Activated T-helper 1 cell treated with Interleukin-2 at 50 U/mL for 16 hours (primary cell): Measurements from ENCODE around the gene KIF3B.
"Not testable (repeated sequence)": the region's sequence is repeated elsewhere in the genome, so short reads cannot be mapped to it uniquely, and the experiment has no call there.

ENCODE experiments used
- DNase-seq: peaks from one replicate; pipeline ENCODE4 v3.0.0-alpha.2; 2020; ENCODE audit warnings: low read depth

Gene KIF3B

DNA sequence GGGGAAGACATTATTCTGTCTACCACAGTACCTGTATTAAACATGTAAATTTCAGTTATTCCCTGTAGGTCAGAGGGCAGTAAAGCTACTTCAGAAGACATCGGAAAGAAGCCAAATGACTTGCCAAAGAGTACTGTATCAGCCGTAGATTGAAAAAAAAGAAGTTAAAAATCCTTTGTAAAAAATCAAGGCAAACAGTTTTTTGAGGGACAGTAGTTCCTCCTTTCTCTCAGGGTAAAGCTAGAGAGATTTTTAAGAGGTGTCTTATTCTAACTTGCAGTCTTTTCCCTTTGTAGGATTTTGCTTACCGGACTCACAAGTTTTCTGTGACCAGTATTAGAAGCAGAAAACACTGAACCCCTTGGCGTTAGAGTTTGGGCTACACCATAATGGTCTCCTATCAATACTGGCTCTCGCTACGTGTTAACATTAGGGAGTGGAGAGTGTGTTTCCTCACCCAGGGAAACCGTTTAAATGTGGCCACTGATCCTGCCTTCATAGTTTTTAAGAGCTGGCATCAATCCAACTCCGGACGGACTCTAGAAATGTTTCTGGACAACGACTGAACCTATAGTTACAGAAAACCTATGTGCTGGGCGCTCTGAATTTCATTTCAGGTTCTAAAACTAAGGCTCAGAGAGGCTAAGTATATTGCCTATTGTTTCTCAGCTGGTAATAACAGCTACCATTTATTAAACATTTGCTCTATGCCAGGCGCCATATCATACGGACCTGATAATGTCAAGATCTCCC lies 79.3 kb downstream of the KIF3B start:
- DNase-seq, result no peak

DNA sequence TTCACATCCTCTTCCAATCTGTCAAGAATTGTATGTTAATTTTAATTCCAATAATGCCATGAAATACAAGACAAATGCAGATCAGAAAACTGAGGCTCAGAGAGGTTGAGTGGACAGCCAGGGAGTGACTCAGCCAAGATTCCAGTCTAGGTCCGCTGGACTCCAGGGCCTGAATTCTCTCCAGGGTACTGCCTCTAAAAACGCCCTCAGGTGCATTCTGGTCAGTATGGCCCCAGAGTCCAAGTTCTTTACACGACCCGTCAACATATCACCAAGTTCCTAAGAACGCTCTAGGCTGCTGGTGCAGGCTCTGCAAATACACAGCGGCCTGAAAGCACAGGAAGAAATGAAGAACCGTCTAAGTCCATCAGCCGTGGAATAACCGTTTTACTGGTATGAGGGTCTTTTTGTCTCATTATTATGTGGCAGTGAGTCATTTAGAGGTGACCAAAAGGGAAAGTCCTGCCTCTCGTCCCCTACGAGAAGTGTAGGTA lies 80.0 kb downstream of the KIF3B start:
- DNase-seq, result no peak

DNA sequence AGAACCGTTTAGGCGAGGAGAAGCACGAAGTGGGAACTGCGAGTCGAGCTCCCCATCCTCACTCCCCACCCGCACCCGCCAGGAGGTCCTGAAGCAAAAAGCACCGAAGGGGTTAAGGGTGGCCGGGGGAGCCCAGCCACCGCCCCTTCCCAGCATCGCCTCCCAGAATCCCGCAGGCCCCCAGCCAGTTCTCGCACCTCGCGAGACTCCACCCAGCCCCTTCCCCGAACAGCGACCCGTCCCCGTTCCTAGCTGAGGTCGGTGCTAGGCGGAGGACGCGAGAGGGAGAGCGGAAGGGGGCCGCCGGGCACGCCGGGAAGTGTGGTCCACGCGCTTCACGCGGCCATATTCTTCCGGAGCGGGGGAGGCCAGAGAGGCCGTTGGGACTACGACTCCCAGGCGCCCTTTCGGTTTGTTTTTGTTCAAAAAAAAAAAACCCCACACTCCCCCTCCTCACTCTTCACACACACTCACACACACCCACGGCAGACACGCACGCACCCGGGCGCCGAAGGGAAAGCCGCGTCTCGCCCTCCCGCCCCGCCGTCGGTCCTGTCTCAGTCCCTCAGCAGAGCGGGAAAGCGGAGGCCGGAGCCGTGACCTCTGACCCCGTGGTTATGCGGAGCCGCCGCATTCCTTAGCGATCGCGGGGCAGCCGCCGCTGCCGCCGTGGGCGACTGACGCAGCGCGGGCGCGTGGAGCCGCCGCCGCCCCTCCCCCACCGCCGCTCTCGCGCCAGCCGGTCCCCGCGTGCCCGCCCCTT lies 80.6 kb downstream of the KIF3B start, which contains the start of gene ASXL1:
Gene ASXL1 (plus strand): TSS at position 463 of the 763 bp plus-strand sequence. CDS start 445 bp downstream, outside the sequence.
- DNase-seq, result peak; percentile 91

DNA sequence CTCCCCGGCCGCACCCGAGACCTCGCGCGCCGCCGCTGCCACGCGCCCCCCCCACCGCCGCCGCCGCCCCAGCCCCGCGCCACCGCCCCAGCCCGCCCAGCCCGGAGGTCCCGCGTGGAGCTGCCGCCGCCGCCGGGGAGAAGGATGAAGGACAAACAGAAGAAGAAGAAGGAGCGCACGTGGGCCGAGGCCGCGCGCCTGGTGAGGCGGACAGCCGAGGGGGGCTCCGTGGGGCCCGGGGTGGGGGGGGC lies 81.1 kb downstream of the KIF3B start:
- DNase-seq, result no peak

DNA sequence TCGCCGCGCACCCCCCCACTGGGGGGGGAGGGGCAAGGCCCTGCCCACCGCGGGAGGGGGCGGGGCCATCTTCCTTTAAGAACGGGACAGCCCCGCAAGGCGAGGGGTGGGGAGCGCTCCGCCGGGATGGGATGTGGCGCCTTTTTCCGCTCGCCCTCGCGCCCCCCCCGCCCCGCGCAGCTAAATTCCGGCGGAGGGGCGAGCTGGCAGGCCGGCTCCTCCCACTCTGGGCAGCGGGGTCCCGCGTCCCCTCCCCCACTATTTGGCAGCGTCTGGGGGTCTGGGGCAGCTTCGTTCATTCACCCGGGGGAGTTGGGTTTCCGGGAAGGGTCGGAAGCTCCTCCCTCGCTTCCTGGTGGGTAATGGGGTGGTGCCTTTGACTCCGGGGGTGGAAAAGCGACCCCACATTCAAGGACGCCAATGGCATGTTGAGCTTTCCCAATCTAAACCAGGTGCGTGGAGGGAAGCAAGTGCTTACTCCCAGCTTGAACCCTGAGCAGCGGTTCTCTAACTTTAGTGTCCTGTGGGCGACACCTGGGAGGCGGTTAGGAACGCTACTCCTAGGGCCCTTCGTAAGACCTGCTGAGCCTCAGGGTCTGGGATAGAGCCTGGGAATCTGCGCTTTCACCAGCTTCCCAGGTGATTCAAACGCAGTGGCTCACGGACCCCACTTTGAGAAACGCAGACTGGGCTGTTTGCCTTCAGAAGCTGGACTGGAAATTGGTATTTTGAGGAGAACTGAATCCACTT lies 81.6 kb downstream of the KIF3B start:
- peak; percentile 58 for DNase-seq

DNA sequence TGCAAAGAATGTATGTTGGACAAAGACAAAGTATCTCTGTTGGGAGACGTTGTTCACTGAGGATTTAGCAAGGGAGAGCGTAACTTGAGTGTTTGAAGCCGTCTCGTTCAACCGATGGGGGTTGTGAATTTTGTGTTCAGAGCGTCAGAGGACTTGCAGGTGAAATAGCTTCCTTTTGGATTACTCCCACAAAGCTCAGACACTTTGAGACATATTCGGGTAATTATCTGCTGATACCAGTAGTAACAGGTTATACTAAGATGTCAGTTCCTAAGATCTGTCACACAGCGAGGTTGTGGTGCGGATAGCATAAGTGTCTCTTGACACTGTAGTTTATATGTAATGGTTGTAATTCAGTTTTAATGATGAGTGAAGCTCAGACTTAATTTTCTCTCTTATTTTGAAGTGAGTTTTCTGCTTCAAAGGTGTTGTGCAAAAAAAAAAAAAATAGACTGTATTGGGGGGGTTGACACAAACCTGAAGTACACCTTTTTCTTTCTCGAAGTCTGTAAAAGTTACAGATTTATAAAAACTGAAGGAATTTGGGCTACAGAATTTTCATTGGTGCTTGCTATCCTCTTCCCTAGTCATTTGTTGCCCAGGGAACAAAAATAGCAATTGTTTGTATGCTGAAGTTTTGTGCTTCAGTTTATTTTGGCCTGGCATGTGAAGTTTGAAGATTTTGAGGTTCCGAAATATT lies 82.3 kb downstream of the KIF3B start:
- no peak for DNase-seq

DNA sequence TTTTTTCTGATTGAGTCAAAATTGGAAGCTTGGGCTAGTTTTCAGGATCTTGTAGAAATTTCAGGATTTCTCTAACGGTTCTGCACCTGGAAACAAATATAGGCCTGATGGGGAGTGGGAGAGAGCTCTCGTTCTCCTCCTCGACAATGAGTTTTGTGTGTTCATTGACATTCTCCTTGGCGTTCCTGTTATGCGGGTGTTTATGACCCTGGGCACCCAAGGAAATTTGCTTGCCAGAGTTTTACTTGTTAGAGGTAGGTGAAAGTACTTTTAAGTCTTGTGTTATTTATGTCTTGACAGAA lies 82.8 kb downstream of the KIF3B start:
- DNase-seq, result no peak

DNA sequence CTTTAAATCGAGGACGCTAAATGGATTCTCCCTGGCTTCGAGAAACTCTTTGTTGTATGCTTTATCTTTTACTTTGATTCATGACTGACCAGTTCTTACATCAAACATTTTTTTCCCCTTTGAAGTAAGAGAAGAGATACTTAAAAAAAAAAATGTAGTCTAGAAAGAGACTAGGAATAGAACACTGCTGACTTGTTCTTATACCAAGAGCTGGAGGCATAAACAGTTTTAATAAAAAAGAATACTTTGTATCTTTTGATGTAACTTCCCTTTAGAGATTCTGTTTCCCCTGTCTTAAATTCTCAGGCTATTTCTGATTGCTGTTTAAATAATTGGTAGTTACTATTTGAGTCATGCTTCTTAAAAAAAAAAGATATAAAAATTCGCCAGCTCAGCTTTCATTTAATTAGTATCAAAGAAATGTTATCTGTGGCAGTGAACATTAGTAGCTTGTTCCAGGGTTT lies 85.5 kb downstream of the KIF3B start:
- DNase-seq, result no peak

DNA sequence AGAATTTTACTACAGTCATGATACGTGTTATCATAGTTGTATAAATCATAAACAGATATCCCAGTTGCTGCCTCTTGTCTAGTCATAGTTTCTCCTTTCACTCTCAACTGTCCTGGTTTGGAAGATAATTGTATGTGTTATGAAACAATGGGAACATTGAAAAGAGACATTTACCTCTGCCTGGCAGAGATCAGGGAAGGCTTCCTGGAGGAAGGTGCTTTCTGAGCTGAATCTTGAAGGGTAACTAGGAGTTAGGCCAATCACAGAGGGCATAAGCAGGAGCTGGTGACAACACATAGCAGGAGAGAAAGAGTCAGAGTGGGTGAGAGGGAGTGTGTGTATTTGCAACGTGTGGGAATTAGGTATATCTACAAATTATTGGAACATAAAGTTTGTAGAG lies 86.0 kb downstream of the KIF3B start:
- DNase-seq, result no peak

DNA sequence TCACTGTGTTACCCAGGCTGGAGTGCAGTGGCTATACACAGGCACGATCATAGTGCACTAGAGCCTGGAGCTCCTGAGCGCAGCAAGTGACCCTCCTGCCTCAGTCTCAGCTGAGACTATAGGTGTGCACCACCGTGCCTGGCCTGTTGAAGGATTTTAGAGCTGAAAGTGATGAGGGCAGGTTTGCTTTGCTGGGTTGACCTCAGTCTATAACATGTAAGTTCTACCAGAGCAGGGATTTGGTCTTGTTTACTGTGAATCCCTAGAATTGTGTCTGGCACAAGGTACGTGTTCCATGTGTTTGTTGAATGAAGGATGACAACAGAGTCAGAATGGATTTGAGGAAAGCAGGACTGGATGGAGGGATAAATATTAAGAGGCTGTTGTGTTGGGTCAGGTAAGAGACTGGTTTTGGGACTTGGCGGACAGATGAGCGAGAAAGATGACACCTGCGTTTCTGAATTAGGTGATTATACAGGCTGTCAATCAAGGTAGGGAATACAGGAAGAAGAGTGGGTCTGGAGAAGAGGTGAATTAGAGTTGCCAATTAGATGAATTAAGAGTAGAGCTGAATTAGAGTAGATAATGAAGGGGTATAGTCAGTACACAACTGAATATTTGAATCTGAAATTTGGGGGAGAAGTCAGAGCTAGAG lies 87.2 kb downstream of the KIF3B start:
- DNase-seq, result no peak

DNA sequence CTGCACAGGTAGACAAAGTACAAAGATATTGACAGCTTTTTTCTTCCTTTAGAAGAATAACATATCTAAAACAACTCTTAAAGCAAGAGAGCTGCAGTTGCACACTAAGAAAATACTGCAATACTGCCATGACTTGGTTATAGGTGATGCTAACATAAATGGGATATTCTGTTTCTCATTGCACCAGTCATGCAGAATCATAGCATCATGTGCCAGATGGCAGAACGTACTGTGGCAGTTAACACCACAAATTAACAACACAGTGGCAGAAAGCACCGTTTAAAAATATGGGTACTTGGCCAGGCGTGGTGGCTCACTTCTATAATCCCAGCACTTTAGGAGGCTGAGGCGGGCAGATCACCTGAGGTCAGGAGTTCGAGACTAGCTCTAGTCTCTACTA lies 88.1 kb downstream of the KIF3B start:
- no peak for DNase-seq

DNA sequence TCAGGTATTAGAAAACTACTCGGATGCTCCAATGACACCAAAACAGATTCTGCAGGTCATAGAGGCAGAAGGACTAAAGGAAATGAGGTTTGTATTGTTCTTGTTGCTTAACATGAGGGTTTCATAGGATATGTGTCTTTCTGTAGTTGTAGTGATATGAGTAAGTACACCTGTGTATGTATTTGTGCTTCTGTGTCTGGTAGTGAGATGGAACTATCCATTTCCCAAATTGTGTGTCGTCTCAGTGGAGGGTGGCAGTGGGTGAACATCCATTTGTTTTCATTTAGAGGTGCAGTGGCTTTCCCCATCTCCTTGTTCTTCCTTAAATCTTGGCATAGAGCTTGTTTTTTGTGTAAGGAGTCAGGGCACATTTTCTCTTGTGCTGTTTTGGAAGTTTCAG lies 88.9 kb downstream of the KIF3B start:
- DNase-seq, result no peak

DNA sequence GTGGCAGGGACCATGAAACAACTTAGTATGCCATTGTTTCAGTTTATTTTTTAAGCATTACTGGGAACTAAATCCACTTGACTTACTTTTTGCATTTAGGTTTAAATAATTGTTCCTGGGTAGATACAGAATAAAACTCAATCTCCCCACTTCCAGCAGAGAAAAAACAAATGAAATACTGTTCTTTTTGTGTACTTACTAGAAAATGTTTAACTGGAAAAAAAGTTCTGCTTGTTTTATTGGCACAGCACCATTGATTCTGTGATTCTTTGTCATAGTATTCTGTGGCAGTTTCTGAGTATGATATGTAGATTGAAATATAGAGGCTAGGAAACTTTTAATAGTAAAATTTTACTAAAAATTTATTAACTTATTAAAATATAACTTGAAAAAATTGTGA lies 90.9 kb downstream of the KIF3B start:
- no peak for DNase-seq

DNA sequence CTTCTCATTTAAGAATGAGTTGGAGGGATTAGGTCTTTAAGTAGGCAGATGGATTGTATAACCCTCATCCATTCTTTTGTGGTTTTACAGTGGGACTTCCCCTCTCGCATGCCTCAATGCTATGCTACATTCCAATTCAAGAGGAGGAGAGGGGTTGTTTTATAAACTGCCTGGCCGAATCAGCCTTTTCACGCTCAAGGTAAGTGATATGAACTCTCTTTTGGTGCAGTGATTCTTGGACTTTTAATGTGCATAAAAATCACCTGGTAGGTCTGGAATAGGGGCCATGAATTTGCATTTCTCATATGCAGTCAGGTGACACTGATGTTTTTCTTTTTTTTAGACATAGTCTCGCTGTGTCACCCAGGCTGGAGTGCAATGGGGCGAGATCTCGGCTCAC lies 91.5 kb downstream of the KIF3B start:
- no peak for DNase-seq

DNA sequence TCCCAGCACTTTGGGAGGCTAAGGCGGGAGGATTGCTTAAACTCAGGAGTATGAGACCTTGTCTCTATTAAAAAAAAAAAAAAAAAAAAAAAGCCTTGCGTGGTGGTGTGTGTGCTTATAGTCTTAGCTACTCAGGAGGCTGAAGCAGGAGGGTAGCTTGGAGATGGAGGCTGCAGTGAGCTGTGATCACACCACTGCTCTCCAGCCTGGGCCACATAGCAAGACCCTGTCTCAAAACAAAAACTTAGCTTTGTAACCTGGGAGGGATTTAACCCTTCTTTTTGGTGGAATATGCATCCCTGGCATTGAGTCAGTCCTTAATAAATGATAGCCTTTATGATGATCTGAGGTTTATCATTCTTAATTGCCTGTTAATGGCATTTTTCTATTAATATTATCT lies 93.4 kb downstream of the KIF3B start:
- DNase-seq, result no peak

DNA sequence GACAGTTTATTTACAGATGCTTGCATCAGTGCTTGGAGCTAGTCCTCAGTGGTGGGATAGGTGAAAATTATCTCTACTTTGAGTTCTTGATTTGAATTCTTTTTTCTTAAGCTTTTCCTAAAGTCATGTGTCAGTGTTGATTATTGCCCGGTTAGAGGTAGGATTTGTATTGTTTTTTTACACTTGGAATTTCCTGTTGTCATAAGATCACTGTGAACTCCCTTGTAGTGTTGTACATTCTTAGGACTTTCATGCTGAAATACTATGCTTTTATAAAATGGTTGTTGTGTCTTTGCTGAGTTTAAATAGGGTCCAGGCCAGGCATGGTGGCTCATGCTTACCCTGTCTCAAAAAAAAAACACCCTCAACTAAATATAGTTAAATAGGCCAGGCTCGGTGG lies 101.0 kb downstream of the KIF3B start:
- DNase-seq, result no peak

DNA sequence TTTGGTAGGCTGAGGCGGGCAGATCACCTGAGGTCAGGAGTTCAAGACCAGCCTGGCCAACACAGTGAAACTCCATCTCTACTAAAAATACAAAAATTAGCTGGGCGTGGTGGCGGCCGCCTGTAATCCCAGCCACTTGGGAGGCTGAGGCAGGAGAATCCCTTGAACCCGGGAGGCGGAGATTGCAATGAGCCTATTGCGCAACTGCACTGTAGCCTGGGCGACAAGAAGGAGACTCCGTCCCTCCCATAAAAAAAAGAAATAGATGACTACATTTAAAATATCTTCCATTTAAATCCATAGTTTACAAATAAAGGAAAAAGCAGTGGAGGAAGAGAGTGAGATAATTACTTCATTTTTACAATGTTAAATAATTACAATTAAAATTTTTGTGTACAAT lies 102.6 kb downstream of the KIF3B start:
- not testable (repeated sequence) for DNase-seq

DNA sequence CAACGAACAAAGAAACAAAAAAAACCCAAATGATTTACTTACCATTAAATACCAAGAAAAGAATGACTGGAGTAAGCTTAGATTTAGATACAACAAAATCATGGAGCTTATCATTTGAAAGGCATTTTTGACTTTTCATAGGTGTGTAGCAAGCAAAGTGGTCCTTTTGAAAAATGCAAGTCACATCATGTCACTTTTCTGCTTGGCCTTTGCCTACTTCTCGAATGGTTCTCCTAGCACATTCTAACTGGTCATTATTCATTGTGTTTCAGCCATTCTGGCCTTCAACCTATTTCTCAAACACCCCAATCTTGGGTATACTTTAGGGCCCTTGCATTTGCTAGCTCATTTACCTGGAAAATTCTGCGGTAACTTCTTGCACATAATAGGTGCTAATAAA lies 103.3 kb downstream of the KIF3B start:
- no peak for DNase-seq

DNA sequence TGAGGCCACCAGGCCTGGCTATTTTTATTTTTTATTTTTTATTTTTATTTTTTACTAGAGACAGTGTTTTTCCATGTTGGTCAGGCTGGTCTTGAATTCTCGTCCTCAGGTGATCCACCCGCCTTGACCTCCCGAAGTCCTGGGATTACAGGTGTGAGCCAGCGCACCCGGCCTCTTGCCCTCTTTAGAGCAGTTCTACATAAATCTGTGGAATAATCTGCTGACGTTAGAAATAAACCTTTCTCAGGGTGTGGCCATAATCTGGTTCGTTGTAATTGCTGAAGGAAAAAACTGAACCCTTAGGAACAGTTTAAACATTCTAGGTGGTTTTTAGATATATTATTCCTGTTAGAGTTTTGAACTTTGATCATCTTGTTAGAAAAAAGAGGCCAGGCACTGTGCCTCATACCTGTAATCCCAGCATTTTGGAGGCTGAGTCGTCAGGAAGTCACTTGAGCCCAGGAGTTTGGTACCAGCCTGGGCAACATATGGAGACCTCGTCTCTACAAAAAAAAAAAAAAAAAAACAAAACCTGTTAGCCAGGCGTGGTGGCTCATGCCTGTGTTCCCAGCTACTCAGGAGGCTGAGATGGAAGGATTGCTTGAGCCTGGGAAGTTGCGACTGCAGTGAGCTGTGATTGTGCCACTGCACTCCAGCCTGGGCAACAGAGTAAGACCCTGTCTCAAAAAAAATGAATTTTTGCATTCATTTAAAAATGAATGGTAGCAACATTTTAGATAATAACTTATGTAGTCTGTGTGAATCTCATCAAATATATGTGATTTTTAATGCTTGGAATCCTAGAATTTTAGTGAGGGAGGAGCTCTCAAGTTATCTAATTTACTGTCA lies 104.9 kb downstream of the KIF3B start:
- DNase-seq, result no peak

DNA sequence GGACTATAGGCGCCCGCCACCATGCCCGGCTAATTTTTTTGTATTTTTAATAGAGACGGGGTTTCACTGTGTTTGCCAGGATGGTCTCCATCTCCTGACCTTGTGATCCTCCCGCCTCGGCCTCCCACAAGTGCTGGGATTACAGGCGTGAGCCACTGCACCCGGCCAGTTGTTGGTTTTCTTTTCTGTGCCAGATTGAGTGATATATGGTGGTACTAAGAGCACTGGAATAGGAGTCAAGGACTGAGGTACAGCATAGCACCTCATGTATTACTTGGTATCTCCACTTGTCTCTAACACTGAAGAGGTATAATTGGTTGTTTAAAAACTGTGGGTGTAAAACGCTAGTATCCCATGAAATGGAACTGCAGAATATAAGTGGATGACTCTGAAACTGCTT lies 106.0 kb downstream of the KIF3B start:
- not testable (repeated sequence) for DNase-seq
